ENCODE results near the gene ASGR1. TPM values are rescaled to one million over a fixed set of nuclear protein-coding genes. Genes with fewer than 3 reads are reported as not detected.

Gene ASGR1
- total and polyA plus RNA-seq, 2 of the 4 experiments (the other 2 are of a cell fraction) = 1.3 to 3.8 TPM

GRCh38 chr17:7141824-7142223, 37.3 kb downstream of the ASGR1 start:
- dilution Hi-C loops (cut with HindIII; ENCODE audit: low sequenced_read_pairs, unreplicated experiment) = no loop called here
- Histone ChIP-seq H3K27me3 (ENCODE audit: control insufficient read depth, insufficient read depth, low read length) (peaks cover 52% of the 10 kb centered on the region), H3K4ac (ENCODE audit: low read depth, low read length) (no peak overlapping the region), H2AFZ (replicated peaks; ENCODE audit: low read length, poor library complexity) (no peak overlapping the region), H3K18ac (ENCODE audit: low read depth, low read length) (no peak overlapping the region), H2BK120ac (ENCODE audit: low read depth, low read length) (no peak overlapping the region), H3K79me1 (ENCODE audit: low read depth in 1 of 2, low read length in 2 of 2) (no peaks in the 10 kb centered on the region), H2AK9ac (replicated peaks; ENCODE audit: low read depth, low read length, poor library complexity) (no peak overlapping the region), H3K9me3 (ENCODE audit: control insufficient read depth, insufficient read depth, low read length) (no peaks in the 10 kb centered on the region), H3K9ac (ENCODE audit: low read depth, low read length) (no peak overlapping the region), H3K9me1 (ENCODE audit: insufficient read depth, low read length) (no peaks in the 10 kb centered on the region), H2AK5ac (ENCODE audit: low read depth, low read length) (no peak overlapping the region), H4K5ac (ENCODE audit: low read depth, low read length) (no peak overlapping the region), H3K56ac (ENCODE audit: extremely low read depth, insufficient read depth, low read length) (no peak overlapping the region), H3K4me3 (ENCODE audit: insufficient read depth, low read depth, low read length) (no peak overlapping the region), H3K4me1 (ENCODE audit: control insufficient read depth, insufficient read depth, low read length) (no peaks in the 10 kb centered on the region), H2BK20ac (ENCODE audit: low read depth, low read length) (no peak overlapping the region), H2BK5ac (ENCODE audit: low read depth, low read length, poor library complexity, severe bottlenecking) (no peak overlapping the region), H4K8ac (ENCODE audit: low read depth in 2 of 2, low read length in 2 of 2) (no peak overlapping the region), H3K23ac (ENCODE audit: low read depth, low read length) (no peak overlapping the region), H3K36me3 (ENCODE audit: control insufficient read depth, insufficient read depth, low read length) (no peaks in the 10 kb centered on the region), H4K91ac (ENCODE audit: insufficient read depth, low read depth, low read length) (no peak overlapping the region), H3K4me2 (ENCODE audit: low read depth, low read length) (no peak overlapping the region), H2BK15ac (ENCODE audit: low read depth, low read length) (no peak overlapping the region), H4K20me1 (ENCODE audit: insufficient read depth, low read length) (no peaks in the 10 kb centered on the region), H3K27ac (ENCODE audit: insufficient read depth, low read length) (no peak overlapping the region), H3K14ac (replicated peaks; ENCODE audit: low read depth, low read length) (no peak overlapping the region)
- no TSS peak for BruUV-seq (replicated peaks)
- in situ Hi-C loops (cut with MboI; ENCODE audit: low sequenced_read_pairs) = loop anchor here (25.0 kb wide), 1 partner anchor 230 kb away; no protein-coding TSS in a partner anchor
- TF ChIP-seq FOS (IDR thresholded peaks at IDR 0.05; ENCODE audit: low read depth, low read length) (no peak), MXI1 (IDR thresholded peaks at IDR 0.05; ENCODE audit: borderline replicate concordance, low read depth, low read length) (no peak), NFE2L2 (IDR thresholded peaks at IDR 0.05; ENCODE audit: low read depth, low read length) (no peak), POLR2A (IDR thresholded peaks at IDR 0.05; ENCODE audit: low read depth, low read length) (no peak), RAD21 (IDR thresholded peaks at IDR 0.05; ENCODE audit: low read length) (no peak), MAZ (IDR thresholded peaks at IDR 0.05; ENCODE audit: borderline replicate concordance, low read depth, low read length) (no peak), USF2 (IDR thresholded peaks at IDR 0.05; ENCODE audit: low read depth, low read length) (no peak), CHD1 (IDR thresholded peaks at IDR 0.05; ENCODE audit: low read depth, low read length) (no peak), ELK1 (IDR thresholded peaks at IDR 0.05; ENCODE audit: borderline replicate concordance, low read depth, low read length) (no peak), RCOR1 (IDR thresholded peaks at IDR 0.05; ENCODE audit: insufficient replicate concordance, low read length) (no peak)
- no peak for ATAC-seq (ENCODE audit: low read depth)
- DNase-seq = no peak
- POLR2A ChIA-PET (ENCODE audit: unreplicated experiment) = no interaction called here
- intact Hi-C loops (cut with micrococcal nuclease) = no loop called here
- WGBS, 2 experiments (ENCODE audit: extremely low coverage in 2 of 2, insufficient read length in 1 of 2) = 71% methylated on average over 1 of the region's 10 CpGs; no CpG with 5 or more reads in 1 of the 2 experiments
- CTCF ChIA-PET = no interaction called here
